ENCODE measurements around the gene DMXL1. TPM values are rescaled to one million over a fixed set of nuclear protein-coding genes. Genes with fewer than 3 reads are reported as not detected.

The DMXL1 gene
- 164 TPM for total RNA-seq

DNA sequence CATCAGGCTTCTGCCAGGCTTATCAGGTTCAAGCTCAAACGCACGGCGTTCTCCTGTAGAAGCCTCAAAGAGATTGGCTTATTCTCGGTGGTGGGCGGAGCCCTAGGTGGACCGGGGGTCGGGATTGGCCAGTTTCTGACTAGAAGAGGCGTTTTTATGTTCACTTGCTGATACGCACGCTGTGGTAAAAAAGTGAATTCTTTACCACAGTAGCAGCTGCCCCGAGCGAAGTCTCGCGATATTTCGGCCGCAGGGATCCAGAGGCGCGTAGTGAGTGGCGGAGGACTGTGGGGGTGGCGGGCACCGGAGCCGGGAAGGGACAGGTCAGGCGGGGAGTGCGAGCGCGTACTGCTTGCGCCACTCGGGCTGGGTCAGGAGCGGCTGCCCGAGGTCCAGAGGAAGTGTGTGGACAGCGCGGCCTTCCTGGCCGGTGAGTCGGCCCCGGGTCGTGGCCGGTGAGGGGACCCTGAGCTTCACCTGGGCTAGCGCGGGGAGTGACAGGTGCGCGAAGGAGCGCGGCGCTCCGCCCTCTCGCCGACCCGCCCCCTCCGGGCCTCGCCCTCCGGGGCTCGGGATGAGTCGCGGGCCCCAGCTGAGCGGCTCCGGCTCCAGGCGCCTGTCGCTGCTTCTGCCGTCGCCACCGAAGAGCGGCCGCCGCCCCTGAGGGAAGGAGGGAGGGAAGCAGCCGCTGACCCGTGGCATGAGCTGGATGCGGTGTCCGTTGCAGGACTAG, at the start of gene DMXL1:
DMXL1 (plus strand) TSS at position 260 of the 733 bp plus-strand sequence. CDS start 483 bp downstream, outside the sequence.

Small RNA genes within 50 kb of the gene (small RNA-seq; reads per million reads assigned to genes)
- gene LAMTOR3P2 (ENCODE audit: low replicate concordance) = not detected
- gene MIR5706 (ENCODE audit: low replicate concordance) = not detected
- gene RNU6-701P (ENCODE audit: low replicate concordance) = not detected

Other genes starting within 250 kb of the DMXL1 start
- gene DTWD2, start 82.5 kb upstream of the DMXL1 start, total RNA-seq = 12.5 TPM